ENCODE measurements around the gene NBAS. TPM values are rescaled to one million over a fixed set of nuclear protein-coding genes. Genes with fewer than 3 reads are reported as not detected.
"Not testable (repeated sequence)": the region's sequence is repeated elsewhere in the genome, so short reads cannot be mapped to it uniquely, and the experiment has no call there.

The NBAS gene
- total RNA-seq, 1 experiment from 2014 or later = 32.5 TPM

GRCh38 chr2:15259356-15259756 lies 301.8 kb downstream of the NBAS start:
- H3K4me2 ChIP-seq (ENCODE audit: insufficient read depth, insufficient read length, low read length) = peak overlapping the region; percentile 32
- Mint-ChIP-seq H3K4me1 (peaks cover 33 to 34% of the 10 kb centered on the region in 2 experiments), H3K27ac (peak overlapping the region; percentile 23 to 80 (median 38); a peak in 6 of 7 replicates), H3K27me3 (ENCODE audit: low read depth) (peaks cover 12% of the 10 kb centered on the region), H3K36me3 (ENCODE audit: insufficient read depth in 1 of 3, low read depth in 3 of 3) (peaks cover 21 to 30% (median 26%) of the 10 kb centered on the region in 3 experiments), H3K4me3 (peak overlapping the region; percentile 3 to 56; a peak in 2 of 5 replicates), H3K9me3 (peaks cover 21 to 25% of the 10 kb centered on the region in 2 experiments)
- H3K23me2 ChIP-seq (ENCODE audit: insufficient read length, low read depth, low read length, poor library complexity, severe bottlenecking) = no peaks in the 10 kb centered on the region
- no peak overlapping the region for H2BK120ac ChIP-seq (ENCODE audit: low read depth, low read length, poor library complexity, severe bottlenecking)
- H3K23ac ChIP-seq (ENCODE audit: insufficient read length, low read depth, low read length) = no peak overlapping the region
- DNase-seq = peak; percentile 57
- WGBS (ENCODE audit: extremely low coverage, insufficient read length, low lambda C conversion rate) = no CpG with 5 or more reads among the region's 1 CpG
- TF ChIP-seq CTCF (conservative IDR thresholded peaks at IDR 0.05) = no peak
- no peak overlapping the region for H2BK5ac ChIP-seq (ENCODE audit: insufficient read length, low read length)
- no peak overlapping the region for H2BK15ac ChIP-seq (ENCODE audit: low read depth, low read length)
- no peak overlapping the region for H3K56ac ChIP-seq (ENCODE audit: insufficient read length, low read depth, low read length)
- no peak overlapping the region for H4K91ac ChIP-seq (ENCODE audit: insufficient read length, low read depth, low read length)
- no peak overlapping the region for H3T11ph ChIP-seq (ENCODE audit: low read length)
- H3K9me3 ChIP-seq (ENCODE audit: control insufficient read depth, low read depth, low read length) = no peaks in the 10 kb centered on the region
- no peak overlapping the region for H3K27ac ChIP-seq (ENCODE audit: insufficient read length, low read depth, low read length)
- no peak overlapping the region for H2BK20ac ChIP-seq (ENCODE audit: low read depth, low read length, poor library complexity, severe bottlenecking)
- H3K79me2 ChIP-seq (ENCODE audit: insufficient read depth, low read length) = no peaks in the 10 kb centered on the region
- H3K4ac ChIP-seq (ENCODE audit: low read depth, low read length) = no peak overlapping the region
- H3K18ac ChIP-seq (ENCODE audit: insufficient read length, low read depth, low read length) = no peak overlapping the region
- no peak overlapping the region for H4K8ac ChIP-seq (replicated peaks; ENCODE audit: insufficient read length, low read depth, low read length)
- no peaks in the 10 kb centered on the region for H3K79me1 ChIP-seq (ENCODE audit: insufficient read depth, low read depth, low read length, poor library complexity, severe bottlenecking)
- H3K9ac ChIP-seq (ENCODE audit: extremely low read depth, insufficient read length, low read length) = no peak overlapping the region
- no peak overlapping the region for H2AFZ ChIP-seq (ENCODE audit: low read length)
- no peak overlapping the region for H2AK5ac ChIP-seq (ENCODE audit: insufficient read length, low read length)
- H3K27me3 ChIP-seq (ENCODE audit: insufficient read depth, low read length) = no peaks in the 10 kb centered on the region
- no peaks in the 10 kb centered on the region for H4K20me1 ChIP-seq (ENCODE audit: control insufficient read depth, insufficient read depth, insufficient read length)
- peaks cover 7% of the 10 kb centered on the region; the same call in 1 of the 2 replicates for H3K4me1 ChIP-seq (ENCODE audit: insufficient read depth, low read length)
- H2BK12ac ChIP-seq (ENCODE audit: insufficient read length, low read depth, low read length) = no peak overlapping the region
- no peak overlapping the region for H3K14ac ChIP-seq (ENCODE audit: insufficient read depth, low read length)
- no peak overlapping the region for H4K5ac ChIP-seq (ENCODE audit: insufficient read length, low read depth, low read length)

- not testable (repeated sequence) for H3K4me1 ChIP-seq (ENCODE audit: insufficient read depth, low read length); H3K27ac ChIP-seq (ENCODE audit: insufficient read length, low read depth, low read length); DNase-seq; H3T11ph ChIP-seq (ENCODE audit: low read length); H2AK5ac ChIP-seq (ENCODE audit: insufficient read length, low read length); H3K9me3 ChIP-seq (ENCODE audit: control insufficient read depth, low read depth, low read length); H2BK5ac ChIP-seq (ENCODE audit: insufficient read length, low read length); H3K79me1 ChIP-seq (ENCODE audit: insufficient read depth, low read depth, low read length, poor library complexity, severe bottlenecking); H2BK15ac ChIP-seq (ENCODE audit: low read depth, low read length); H3K4me2 ChIP-seq (ENCODE audit: insufficient read depth, insufficient read length, low read length); H3K4me3 Mint-ChIP-seq; H3K56ac ChIP-seq (ENCODE audit: insufficient read length, low read depth, low read length); H4K91ac ChIP-seq (ENCODE audit: insufficient read length, low read depth, low read length); H3K14ac ChIP-seq (ENCODE audit: insufficient read depth, low read length); H2BK120ac ChIP-seq (ENCODE audit: low read depth, low read length, poor library complexity, severe bottlenecking); H2BK20ac ChIP-seq (ENCODE audit: low read depth, low read length, poor library complexity, severe bottlenecking); H3K23me2 ChIP-seq (ENCODE audit: insufficient read length, low read depth, low read length, poor library complexity, severe bottlenecking); H2BK12ac ChIP-seq (ENCODE audit: insufficient read length, low read depth, low read length); H3K27me3 ChIP-seq (ENCODE audit: insufficient read depth, low read length); H2AFZ ChIP-seq (ENCODE audit: low read length); H4K5ac ChIP-seq (ENCODE audit: insufficient read length, low read depth, low read length); H4K8ac ChIP-seq (replicated peaks; ENCODE audit: insufficient read length, low read depth, low read length); H3K23ac ChIP-seq (ENCODE audit: insufficient read length, low read depth, low read length); H3K9ac ChIP-seq (ENCODE audit: extremely low read depth, insufficient read length, low read length); H3K4ac ChIP-seq (ENCODE audit: low read depth, low read length); H3K79me2 ChIP-seq (ENCODE audit: insufficient read depth, low read length); H4K20me1 ChIP-seq (ENCODE audit: control insufficient read depth, insufficient read depth, insufficient read length); H3K18ac ChIP-seq (ENCODE audit: insufficient read length, low read depth, low read length)
- no CpG with 5 or more reads among the region's 7 CpGs for WGBS (ENCODE audit: extremely low coverage, insufficient read length, low lambda C conversion rate)
- Mint-ChIP-seq H3K9me3 (peaks cover 21 to 25% of the 10 kb centered on the region in 2 experiments), H3K36me3 (ENCODE audit: insufficient read depth in 1 of 3, low read depth in 3 of 3) (peaks cover 21 to 30% (median 29%) of the 10 kb centered on the region in 3 experiments), H3K27me3 (ENCODE audit: low read depth) (peaks cover 12% of the 10 kb centered on the region), H3K27ac (peak overlapping the region in 1 of 3 experiments; percentile 38; a peak in 1 of 7 replicates), H3K4me1 (peaks cover 33 to 34% of the 10 kb centered on the region in 2 experiments)
Measured at GRCh38 chr2:15258385-15258784, 302.7 kb downstream of the NBAS start.
